GM19463 (cell line): ENCODE measurements around the gene TRNP1.

ENCODE experiments used
- ATAC-seq: cut with Tn5 transposase; IDR thresholded peaks from one replicate; pipeline ENCODE4 v1.9.1; 2021; ENCODE audit warnings: mild to moderate bottlenecking, moderate library complexity; ENCODE audit not compliant: unreplicated experiment

TRNP1 gene

DNA sequence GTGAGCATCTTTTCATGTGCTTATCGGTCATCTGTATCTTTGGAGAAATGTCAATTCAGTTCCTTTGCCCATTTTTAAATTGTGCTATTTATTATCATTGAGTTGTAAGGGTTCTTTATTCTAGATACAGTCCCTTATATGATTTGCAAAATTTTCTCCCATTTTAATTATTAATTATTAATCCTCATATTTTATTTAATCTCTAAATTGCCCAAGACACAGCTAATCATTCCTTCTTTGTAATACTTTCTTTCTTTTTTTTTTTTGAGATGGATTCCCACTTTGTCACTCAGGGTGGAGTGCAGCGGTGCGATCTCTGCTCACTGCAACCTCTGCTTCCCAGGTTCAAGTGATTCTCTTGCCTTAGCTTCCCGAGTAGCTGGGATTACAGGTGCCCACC is 32.2 kb downstream of the TRNP1 start:
- no peak for ATAC-seq

DNA sequence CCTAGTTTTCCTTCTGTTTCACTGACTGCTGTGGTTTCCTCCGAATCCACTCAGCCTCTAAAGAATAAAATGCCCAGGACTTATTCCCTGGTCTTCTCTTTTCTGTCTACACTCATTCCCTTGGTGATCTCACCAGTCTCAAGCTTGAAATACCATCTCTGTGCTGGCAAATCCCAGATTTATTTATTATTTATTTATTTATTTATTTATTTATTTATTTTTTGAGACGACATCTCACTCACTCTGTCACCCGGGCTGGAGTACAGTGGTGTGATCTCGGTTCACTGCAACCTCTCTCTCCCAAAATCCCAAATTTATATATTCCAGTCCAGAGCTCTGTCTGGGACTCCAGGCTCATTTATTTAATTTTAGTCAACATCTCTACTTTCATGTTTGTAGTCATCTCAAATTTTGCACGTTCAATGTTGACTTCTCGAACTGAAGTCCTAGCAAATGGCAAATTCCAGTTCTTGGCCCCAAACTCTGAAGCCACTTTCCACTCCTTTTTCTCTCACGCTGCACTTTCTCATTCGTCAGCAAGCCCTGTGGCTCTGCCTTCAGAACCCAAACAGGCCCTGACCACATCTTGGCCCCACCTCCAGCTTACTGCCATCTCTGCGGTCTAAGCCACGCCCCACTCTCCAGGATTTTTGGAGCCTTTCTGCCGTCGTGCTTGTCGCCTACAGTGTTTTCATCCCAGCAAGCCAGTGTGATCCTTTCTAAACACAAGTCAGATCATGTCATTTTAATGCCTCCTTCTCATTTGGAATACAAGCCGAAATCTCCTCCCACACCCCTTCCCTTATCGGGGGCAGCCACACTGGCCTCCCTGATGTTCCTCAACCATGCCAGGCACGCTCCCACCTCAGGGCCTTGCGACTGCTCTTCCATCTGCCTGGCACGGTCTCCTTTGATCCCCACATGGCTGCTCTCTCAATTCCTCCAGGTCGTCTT is 33.4 kb downstream of the TRNP1 start:
- no peak for ATAC-seq

DNA sequence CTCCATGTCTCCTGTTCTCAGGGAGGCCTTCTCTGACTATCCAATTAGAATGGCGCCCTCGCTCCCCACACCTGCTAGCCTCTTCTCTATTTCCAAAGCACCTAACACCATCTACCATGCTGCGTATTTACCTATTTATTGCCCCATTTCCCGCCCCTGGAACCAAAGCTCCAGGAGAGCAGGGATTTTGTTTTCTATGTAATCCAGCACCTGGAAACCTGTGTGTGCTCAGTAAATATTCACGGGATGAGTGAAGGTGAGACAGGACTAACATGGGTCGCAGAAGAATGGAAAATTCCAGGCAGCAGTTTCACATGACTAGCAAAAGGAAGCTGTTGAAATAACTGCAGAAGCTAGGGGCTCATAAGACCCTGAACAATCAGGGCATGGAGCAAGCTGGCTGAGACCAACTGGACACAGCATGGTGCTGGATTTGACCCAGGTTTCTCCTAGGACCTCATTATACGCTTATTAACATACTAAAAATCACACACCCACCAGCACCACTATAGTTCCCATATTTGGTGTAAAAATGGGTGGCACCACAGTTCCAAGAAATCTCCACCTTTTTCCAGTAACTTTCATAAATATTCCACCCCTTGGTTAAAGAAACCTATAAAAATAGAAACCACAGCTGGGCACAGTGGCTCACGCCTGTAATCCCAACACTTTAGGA is 34.2 kb downstream of the TRNP1 start:
- ATAC-seq: no peak

DNA sequence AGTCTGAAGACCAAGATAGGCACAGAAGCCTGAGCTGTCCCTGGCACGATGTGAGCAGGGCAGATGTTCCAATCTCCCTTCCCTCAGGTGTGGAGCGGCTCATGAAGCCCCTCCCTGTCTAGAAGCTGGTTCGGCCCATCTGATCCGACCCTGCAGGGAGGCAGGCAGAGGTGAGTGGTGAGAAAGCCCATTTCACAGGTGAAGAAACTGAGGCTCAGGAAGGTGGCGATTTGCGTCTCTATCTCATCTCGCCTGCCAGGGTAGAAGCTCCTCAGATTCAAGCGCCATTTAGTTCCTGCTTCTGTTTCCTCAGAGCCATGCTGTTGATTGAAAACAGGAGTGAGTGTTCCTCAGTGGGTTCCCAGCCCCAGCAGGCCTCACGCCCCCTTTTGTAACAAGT is 36.0 kb downstream of the TRNP1 start:
- ATAC-seq: no peak

- ATAC-seq: no peak
Measured at GRCh38 chr1:27031235-27032118, 38.0 kb downstream of the TRNP1 start.

- ATAC-seq: no peak
Measured at GRCh38 chr1:27032119-27032461, 38.6 kb downstream of the TRNP1 start.

GRCh38 chr1:27033043-27033746 is 39.7 kb downstream of the TRNP1 start:
- ATAC-seq: no peak

- no peak for ATAC-seq
Measured at GRCh38 chr1:27035344-27035743, 41.9 kb downstream of the TRNP1 start.

DNA sequence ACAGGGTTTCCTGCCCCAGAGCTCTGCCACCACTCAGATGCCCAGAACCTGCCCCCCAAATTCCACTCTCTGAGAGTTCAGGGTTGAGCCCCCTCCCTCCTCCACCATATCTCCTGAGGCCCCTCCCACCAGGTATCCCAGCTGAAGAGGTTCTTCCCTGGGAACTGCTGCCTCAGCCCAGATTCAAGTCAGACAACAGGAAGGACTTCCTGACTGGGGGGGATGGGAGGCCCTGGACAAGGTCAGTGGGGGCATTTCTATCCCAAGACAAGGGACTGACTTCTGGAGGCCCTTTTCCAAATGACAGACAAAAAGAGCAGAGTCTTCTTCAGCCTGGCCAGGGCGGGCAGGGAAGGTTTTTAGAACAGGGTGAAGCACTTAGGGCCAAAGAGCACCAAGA is 43.2 kb downstream of the TRNP1 start:
- no peak for ATAC-seq

DNA sequence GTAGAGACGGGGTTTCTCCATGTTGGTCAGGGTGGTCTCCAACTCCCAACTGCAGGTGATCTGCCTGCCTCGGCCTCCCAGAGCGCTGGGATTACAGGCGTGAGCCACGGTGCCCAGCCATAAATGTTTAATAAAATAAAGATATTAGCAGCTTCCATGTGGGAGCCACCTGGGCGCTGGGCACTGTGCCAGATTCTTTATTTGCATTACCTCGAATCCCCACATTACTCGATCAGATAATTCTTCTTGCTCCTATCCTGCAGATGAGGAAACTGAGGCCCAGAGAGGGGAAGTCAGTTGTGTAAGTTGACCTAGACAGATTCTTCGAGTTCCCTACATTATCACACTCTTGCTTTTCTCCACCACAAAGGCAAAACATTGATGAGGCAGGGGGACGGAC is 44.0 kb downstream of the TRNP1 start:
- ATAC-seq: no peak

DNA sequence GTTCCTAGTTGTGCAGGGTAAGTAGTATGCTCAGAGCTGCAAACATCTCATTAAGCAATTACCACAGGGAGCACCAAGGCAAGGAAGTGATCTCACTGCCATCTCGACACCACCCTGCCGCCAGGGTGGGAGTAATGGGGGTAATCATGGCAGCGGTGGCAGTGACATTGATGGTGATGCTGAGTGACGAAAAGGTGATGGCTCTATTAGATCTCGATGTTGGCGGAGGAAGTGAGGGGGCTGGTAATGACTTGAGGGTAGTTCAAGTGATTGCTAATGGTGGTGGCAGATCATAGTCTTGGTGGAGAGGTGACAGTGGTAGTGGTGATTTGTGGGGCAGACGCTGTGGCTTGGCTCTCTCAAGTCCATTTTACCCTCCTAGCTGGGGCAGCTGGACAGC is 44.5 kb downstream of the TRNP1 start:
- ATAC-seq: no peak

DNA sequence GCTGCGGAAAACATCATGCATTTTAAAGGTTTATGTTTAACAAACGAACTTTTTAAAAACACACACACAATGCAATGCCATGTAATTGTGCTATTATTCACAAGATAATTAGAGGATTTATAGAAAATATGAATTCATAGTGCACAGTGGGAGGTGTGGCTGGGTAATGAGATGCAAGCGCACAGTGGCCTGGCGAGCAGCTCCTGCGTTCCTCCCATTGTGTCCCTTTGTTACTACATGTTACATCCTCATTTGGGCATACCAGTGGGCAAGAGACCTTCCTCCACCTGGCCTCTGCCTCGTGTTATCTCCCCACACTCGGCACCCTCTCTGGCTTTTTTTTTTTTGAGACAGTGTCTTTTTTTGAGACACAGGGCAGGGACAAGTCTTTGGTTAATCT is 49.2 kb downstream of the TRNP1 start:
- no peak for ATAC-seq

DNA sequence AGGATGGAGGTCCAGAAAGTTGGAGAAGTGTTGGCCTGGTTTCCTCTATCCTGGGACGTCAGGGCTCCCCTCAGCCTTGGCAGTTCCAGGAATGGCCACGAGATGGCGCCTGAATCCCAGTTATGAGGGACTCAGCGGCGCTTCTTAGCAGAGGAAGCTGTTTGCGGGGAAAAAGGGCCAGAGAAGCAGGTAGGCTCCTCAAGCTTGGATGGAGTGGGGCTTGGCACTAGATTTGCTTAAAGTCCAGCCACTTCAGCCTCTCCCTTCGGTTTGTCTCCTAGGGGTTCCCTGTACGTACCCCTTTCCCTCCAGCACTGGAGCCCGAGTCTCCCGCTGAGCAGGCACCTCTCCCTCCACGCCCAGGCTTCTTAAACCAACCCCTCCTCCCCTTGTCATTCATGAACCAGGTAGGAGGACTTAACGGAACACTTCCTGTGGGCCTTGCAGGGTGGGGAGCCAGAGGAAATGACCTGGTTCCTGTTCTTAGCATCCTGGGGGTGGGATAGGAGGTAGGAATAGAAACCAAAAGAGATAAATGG is 51.2 kb downstream of the TRNP1 start:
- no peak for ATAC-seq

DNA sequence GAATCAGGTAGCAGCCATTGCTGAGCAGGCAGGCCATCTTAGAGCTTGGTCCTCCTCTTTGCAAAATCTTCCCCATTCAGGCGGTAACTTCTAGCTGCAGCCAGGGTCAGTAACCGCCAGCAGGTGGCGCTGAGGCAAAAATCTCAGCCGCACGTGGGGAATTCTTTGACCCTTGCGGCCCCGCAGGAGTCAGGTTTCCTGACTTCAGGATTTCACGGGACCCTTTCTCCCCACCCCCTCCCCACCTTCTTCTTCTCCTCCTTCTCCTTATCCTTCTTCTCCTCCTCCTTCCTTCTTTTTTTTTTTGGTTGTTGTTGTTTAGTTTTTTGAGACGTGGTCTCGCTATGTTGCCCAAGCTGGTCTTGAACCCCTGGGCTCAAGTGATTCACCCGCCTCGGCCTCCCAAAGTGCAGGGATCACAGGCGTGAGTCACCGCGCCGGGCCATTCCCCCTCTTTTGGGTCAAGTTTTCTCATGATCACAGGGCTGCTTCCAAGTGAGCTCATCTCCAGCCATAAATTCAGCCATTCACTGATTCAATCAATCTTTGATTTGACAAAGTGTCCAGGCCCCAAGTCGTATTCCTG is 52.6 kb downstream of the TRNP1 start:
- no peak for ATAC-seq

GRCh38 chr1:27047914-27048313 is 54.4 kb downstream of the TRNP1 start:
- ATAC-seq: no peak

- no peak for ATAC-seq
Measured at GRCh38 chr1:27049100-27049499, 55.6 kb downstream of the TRNP1 start.

DNA sequence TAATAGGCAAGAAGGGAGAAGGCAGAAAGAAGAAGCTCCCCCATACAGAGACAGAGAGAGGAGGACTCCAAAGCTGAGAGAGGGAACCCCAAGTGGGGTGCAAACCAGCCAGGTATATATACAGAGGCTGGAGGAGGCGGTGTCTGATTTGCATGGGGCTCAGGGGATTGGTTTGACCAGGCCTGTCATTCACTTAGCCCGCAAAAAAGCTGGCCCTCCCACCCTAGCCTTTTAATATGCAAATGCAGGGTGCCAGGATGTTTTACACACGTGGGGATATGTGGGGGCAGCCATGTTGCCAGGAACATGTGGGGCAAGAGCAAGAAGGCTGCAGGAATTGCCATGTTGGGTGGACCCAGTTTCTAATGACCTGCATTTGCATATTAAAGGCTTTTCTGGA is 56.1 kb downstream of the TRNP1 start:
- no peak for ATAC-seq
